Brain microvascular endothelial cell (primary cell): ENCODE measurements around the gene THAP8.
A peak's percentile ranks its signal among the peaks of the same experiment; 100 is the strongest.
"Not testable (repeated sequence)": the region's sequence is repeated elsewhere in the genome, so short reads cannot be mapped to it uniquely, and the experiment has no call there.

Experiments used
- DNase-seq: peaks from one replicate; pipeline ENCODE4 v3.0.0-alpha.2; 2020
- H3K27ac ChIP-seq: fragments of 250-450 bp; sonication (Bioruptor Pico); 2 replicates; pipeline ENCODE4 v1.5.1; 2020; ENCODE audit warnings: mild to moderate bottlenecking, moderate library complexity
- H3K27me3 ChIP-seq: fragments of 250-450 bp; sonication (Bioruptor Pico); replicated peaks from 2 replicates; pipeline ENCODE4 v1.5.1; 2020; ENCODE audit warnings: mild to moderate bottlenecking
- H3K36me3 ChIP-seq: fragments of 250-450 bp; sonication (Bioruptor Pico); replicated peaks from 2 replicates; pipeline ENCODE4 v1.5.1; 2020; ENCODE audit warnings: mild to moderate bottlenecking
- H3K4me3 ChIP-seq: 2 replicates; pipeline ENCODE4 v1.5.1; 2011; ENCODE audit warnings: low read depth, mild to moderate bottlenecking, control low read depth, low read length, moderate library complexity
- CTCF ChIP-seq: IDR thresholded peaks from 2 replicates; pipeline ENCODE4 v1.5.1; 2011; ENCODE audit warnings: low read depth, mild to moderate bottlenecking, moderate library complexity, low read length, control low read depth, inconsistent platforms; ENCODE audit errors: missing control alignments
- in situ Hi-C: cut with HindIII; loops from 2 replicates; pipeline ENCODE4 v1.10.0; 2017; ENCODE audit warnings: low sequenced_read_pairs, low pct_ligation_motif_present

Gene THAP8

GRCh38 chr19:36041831-36042230 is 12.3 kb downstream of the THAP8 start:
- peak; percentile 55 for DNase-seq
- H3K27me3 ChIP-seq, result no peaks in the 10 kb centered on the region
- no peak for TF ChIP-seq CTCF
- no peak overlapping the region for H3K27ac ChIP-seq
- in situ Hi-C loops, result no loop called here
- no peak overlapping the region for H3K4me3 ChIP-seq
- no peaks in the 10 kb centered on the region for H3K36me3 ChIP-seq

DNA sequence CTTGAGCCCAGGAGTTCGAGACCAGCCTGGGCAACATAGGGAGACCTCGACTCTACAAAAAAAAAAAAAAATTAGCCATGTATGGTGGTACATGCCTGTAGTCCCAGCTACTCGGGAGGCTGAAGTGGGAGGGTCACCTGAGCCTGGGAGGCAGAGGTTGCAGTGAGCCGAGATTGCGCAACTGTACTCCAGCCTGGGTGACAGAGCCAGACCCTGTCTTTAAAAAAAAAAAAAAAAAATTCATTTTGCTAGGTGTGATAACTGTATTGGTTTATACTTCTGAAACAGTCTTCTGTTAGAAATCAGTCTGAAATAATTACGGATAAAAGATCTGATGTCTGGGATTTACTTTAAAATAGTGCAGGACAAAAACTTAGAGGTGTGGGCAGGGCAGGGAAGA is 13.0 kb downstream of the THAP8 start:
- H3K27me3 ChIP-seq, H3K36me3 ChIP-seq, H3K27ac ChIP-seq, H3K4me3 ChIP-seq, DNase-seq, in situ Hi-C loops: not testable (repeated sequence)

DNA sequence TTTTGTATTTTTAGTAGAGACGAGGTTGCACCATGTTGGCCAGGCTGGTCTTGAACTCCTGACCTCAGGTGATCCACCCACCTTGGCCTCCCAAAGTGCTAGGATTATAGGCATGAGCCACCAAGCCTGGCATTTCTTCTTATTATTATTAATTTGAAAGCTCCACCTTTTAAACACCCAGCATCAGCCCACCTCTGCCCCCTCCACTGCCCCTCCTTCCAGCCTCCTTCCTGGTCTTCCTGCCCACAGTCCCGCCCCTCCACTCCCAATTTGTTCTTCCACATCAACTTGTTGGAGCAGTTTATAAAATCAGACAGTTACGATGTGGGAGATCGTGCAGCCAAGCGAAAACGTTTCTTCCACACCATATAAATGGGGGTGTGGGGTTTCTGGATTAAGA is 13.6 kb downstream of the THAP8 start:
- TF ChIP-seq CTCF, result no peak
- in situ Hi-C loops, result no loop called here
- no peaks in the 10 kb centered on the region for H3K27me3 ChIP-seq
- DNase-seq, result no peak
- H3K4me3 ChIP-seq, result no peak overlapping the region
- H3K27ac ChIP-seq, result no peak overlapping the region
- H3K36me3 ChIP-seq, result no peaks in the 10 kb centered on the region

DNA sequence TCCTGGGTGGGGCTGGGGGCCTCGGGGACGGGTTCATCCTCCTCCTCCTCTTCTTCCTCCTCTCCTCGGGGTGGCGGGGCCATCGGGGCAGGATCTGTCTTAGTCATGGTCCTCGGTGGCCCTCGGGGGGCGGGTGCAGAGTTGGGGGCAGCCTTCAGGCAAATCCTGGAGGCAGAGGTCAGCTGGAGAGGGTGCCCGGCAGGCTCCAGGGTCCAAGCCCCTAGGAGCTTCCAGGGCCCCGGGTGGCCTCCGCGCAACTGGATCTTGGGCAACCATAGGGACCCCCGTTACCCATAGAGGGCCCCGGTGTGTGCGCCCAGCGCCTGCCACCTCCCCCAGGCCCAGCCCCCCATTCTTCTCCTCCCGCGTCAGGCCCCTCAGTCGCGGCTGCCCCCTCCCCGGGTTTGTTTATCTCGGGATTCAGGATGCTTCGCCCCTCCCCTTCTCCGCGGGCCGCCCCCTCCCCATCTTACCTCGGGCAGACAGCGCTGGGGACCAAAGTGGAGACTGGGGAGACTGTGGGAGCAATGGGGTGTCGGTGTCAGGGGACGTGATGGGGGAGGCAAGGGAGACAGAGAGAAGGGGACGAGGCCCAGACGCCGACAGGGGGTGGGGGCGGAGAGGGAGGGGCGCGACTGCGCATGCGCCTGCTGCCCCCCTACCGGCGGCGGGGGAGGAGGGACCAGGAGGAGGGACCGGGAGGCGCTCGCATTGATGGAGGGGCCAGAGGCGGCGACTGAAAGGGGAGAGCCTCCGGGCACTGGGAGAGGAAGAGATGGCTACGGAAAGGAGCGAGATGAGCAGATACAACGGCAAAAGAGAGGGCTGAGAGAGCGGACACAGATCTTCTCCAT is 21.6 kb downstream of the THAP8 start, which contains the start of gene CLIP3:
Gene CLIP3, minus strand, starts transcription at position 623 of the 854 bp plus-strand sequence. Its CDS starts 516 bp downstream, at position 107.
- no peaks in the 10 kb centered on the region for H3K27me3 ChIP-seq
- no peaks in the 10 kb centered on the region for H3K36me3 ChIP-seq
- H3K4me3 ChIP-seq, result peak within 1 kb of the TSS; percentile 74
- peak; percentile 29 for TF ChIP-seq CTCF
- in situ Hi-C loops, result no loop called here
- DNase-seq, result peak; percentile 44
- no peak within 1 kb of the TSS for H3K27ac ChIP-seq

GRCh38 chr19:36031308-36031707 is 22.8 kb downstream of the THAP8 start:
- no peak overlapping the region for H3K4me3 ChIP-seq
- in situ Hi-C loops, result no loop called here
- H3K27ac ChIP-seq, result no peak overlapping the region
- H3K36me3 ChIP-seq, result no peaks in the 10 kb centered on the region
- no peak for DNase-seq
- H3K27me3 ChIP-seq, result no peaks in the 10 kb centered on the region
- no peak for TF ChIP-seq CTCF

DNA sequence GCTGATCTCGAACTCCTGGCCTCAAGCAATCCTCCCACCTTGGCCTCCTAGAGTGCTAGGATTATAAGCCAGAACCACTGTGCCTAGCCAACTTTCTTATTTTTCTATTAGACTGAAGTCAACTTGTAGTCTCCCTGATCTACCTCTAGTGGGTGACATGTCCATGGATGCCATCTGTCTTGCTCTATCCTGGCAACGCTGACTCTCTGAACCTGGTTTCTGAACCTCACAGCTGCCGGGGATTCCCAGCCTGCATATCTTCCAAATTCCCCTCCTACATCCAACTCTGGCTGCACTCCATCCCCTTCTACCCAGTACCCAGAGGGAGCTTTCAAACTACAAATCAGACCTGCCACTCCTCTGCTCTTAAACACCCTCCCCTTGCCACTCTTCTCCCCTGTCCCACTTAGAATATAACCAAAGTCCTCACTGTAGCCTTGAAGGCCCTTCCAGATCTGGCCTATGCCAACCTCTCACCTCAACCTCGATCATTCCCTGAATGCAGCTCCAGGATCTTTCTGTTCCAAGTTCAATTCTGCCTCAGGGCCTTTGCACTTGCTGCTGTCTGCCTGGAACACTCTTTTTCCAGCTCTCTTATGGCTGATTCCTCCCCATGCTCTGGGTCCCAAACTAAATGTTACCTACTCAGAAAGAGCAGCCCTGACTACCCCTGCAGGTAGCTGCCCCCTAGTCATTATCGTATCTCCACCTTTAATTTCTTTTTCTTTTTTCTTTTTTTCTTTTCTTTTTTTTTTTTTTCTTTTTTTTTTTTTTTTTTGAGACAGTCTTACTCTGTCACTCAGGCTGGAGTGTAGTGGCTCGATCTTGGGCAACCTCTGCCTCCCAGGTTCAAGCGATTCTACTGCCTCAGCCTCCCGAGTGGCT is 23.6 kb downstream of the THAP8 start:
- H3K27ac ChIP-seq, result no peak overlapping the region
- no peak for DNase-seq
- in situ Hi-C loops, result no loop called here
- TF ChIP-seq CTCF, result no peak
- no peaks in the 10 kb centered on the region for H3K27me3 ChIP-seq
- no peak overlapping the region for H3K4me3 ChIP-seq
- H3K36me3 ChIP-seq, result peaks cover 5% of the 10 kb centered on the region
